Tibial nerve (tissue), 3 donors: Measurements from ENCODE around the gene CHST12.

Experiments
- CTCF ChIP-seq, 5 experiments: fragments of 200-600 bp in 3 of 5; fragments of 450-650 bp in 2 of 5; sonication (generic) in 3 of 5; IDR thresholded peaks; one replicate each; pipeline ENCODE4 v1.5.1; 2016 to 2019; ENCODE audit warnings: antibody characterized with exemption in 5 of 5, mild to moderate bottlenecking in 3 of 5, moderate library complexity in 2 of 5
- POLR2A ChIP-seq, 2 donors: fragments of 450-650 bp; IDR thresholded peaks; one replicate each; pipeline ENCODE4 v1.6.1; 2017; ENCODE audit warnings: antibody characterized with exemption in 2 of 2, mild to moderate bottlenecking in 2 of 2, moderate library complexity in 2 of 2

- TF ChIP-seq CTCF (IDR thresholded peaks at IDR 0.05), result no peak
- TF ChIP-seq POLR2A (IDR thresholded peaks at IDR 0.05), result no peak
These were observed 44.4 kb upstream of the CHST12 start for GRCh38 chr7:2358968-2359527.
